ENCODE results near the gene TIFAB. TPM values are rescaled to one million over a fixed set of nuclear protein-coding genes. Genes with fewer than 3 reads are reported as not detected.

Gene TIFAB
- total and polyA plus RNA-seq, 3 donors from 2014 or later: 0.06 to 1.1 (median 0.16) TPM

DNA sequence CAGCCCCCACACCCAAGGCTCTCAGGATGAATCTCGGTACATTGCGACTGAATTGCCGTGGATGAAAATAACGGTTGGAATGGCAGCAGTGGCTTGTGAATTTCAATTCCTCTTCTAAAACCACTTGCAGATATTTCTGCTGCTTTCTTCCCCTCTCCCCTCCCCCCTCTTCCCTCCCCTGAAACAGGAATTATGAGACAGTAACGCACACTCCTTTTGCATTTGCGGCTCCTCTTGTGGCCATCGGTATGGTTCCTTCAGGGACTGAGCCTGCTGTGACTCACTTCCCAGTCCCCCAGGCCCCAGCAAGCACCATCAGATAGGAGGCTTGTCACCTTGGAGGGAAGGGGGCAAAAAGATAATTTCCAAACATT lies 14.7 kb downstream of the TIFAB start:
- intact Hi-C loops (cut with DNase I; ENCODE audit: low total_unique reads): no loop called here
- 80 to 83% methylated on average over 7 of the region's 7 CpGs for WGBS, 2 donors
- no peaks in the 10 kb centered on the region for H3K27me3 ChIP-seq
- no peaks in the 10 kb centered on the region for H3K36me3 ChIP-seq (ENCODE audit: low read depth, missing control alignments)
- H3K4me3 ChIP-seq: no peak overlapping the region
- no peak for DNase-seq
- H3K9me3 ChIP-seq: no peaks in the 10 kb centered on the region
- no peak for TF ChIP-seq POLR2A (IDR thresholded peaks at IDR 0.05)
- TF ChIP-seq, protein P1, sequence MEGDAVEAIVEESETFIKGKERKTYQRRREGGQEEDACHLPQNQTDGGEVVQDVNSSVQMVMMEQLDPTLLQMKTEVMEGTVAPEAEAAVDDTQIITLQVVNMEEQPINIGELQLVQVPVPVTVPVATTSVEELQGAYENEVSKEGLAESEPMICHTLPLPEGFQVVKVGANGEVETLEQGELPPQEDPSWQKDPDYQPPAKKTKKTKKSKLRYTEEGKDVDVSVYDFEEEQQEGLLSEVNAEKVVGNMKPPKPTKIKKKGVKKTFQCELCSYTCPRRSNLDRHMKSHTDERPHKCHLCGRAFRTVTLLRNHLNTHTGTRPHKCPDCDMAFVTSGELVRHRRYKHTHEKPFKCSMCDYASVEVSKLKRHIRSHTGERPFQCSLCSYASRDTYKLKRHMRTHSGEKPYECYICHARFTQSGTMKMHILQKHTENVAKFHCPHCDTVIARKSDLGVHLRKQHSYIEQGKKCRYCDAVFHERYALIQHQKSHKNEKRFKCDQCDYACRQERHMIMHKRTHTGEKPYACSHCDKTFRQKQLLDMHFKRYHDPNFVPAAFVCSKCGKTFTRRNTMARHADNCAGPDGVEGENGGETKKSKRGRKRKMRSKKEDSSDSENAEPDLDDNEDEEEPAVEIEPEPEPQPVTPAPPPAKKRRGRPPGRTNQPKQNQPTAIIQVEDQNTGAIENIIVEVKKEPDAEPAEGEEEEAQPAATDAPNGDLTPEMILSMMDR (IDR thresholded peaks at IDR 0.05): no peak
- peak overlapping the region in 1 of 2 donors; percentile 19 for H3K27ac ChIP-seq
- peaks cover 26% of the 10 kb centered on the region for H3K4me1 ChIP-seq

DNA sequence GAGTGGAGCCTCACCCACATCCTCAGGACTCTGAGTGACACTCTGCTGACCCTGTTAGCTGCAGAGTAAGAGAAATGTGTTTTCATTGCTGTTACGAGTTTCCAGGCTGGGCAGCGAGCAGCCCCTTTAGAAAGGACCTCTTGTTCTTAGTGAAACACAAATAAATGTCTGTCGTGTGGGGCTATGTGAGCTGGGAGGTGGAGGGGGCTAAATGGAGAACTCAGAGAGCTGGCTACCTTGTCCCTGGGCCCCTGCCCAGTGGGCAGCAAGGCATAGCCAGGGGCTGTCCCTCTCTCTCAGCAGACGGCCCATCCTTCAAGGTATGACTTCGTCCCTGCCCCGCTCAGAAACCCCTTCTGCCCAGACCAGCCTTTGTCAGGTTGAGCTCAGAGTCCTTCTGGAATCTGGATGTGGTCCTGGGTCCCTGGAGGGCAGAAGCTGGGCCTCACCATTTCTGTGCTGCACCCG lies 15.2 kb downstream of the TIFAB start:
- no peak for TF ChIP-seq POLR2A (IDR thresholded peaks at IDR 0.05)
- TF ChIP-seq, protein P1 (IDR thresholded peaks at IDR 0.05): no peak
- Histone ChIP-seq H3K9me3 (no peaks in the 10 kb centered on the region), H3K36me3 (ENCODE audit: low read depth, missing control alignments) (no peaks in the 10 kb centered on the region), H3K4me1 (peaks cover 26% of the 10 kb centered on the region), H3K4me3 (no peak overlapping the region), H3K27ac (no peak overlapping the region), H3K27me3 (no peaks in the 10 kb centered on the region)
- intact Hi-C loops (cut with DNase I; ENCODE audit: low total_unique reads): no loop called here
- 65 to 66% methylated on average over 7 of the region's 7 CpGs for WGBS, 2 donors
- DNase-seq: no peak

DNA sequence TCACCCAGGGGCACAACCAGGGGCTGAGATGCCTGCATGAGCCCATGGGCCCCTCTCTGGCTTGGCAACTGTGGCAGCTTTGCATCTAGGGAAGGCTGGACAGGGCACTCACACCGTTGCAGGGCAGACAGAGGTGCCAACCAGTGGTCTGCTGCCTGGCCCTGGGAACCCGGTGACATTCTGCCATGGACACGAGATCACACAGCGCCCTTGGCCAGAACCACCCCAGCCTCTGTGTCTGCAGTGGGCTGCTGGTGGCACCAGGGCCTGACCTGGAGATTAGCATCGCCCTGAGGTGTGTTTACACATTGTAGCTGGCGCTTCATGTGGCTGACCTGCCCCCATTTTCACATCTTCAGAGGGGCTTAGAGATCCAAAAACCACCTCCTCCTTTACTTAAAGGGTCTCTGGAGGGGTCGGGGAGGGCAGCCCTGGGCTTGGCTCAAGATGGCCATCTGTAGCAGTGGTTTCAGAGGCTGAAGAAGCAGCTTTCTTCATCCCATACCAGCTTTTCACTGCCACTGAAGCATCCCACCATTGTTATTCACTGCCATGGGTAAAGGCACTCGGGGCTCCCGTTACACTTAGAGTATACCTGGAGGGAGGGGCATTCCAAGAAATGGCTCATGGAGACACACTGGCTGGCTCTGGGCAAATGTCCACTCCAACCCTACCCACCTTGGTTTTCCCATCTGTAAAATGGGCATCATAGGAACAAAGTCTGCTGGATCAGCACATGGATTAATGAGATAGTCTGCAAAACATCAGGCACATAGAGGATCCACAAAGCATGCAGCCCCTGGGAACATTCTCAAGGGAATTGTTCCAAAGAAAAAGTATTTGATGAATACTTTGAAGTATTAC lies 16.5 kb downstream of the TIFAB start:
- intact Hi-C loops (cut with DNase I; ENCODE audit: low total_unique reads): no loop called here
- no peak for TF ChIP-seq POLR2A (IDR thresholded peaks at IDR 0.05)
- TF ChIP-seq, protein P1 (IDR thresholded peaks at IDR 0.05): no peak
- no peaks in the 10 kb centered on the region for H3K27me3 ChIP-seq
- DNase-seq: no peak
- no peaks in the 10 kb centered on the region for H3K36me3 ChIP-seq (ENCODE audit: low read depth, missing control alignments)
- H3K4me3 ChIP-seq: no peak overlapping the region
- WGBS, 2 donors: 77 to 91% methylated on average over 4 to 8 of the region's 9 CpGs
- no peaks in the 10 kb centered on the region for H3K9me3 ChIP-seq
- H3K27ac ChIP-seq: no peak overlapping the region
- H3K4me1 ChIP-seq: peaks cover 26% of the 10 kb centered on the region

DNA sequence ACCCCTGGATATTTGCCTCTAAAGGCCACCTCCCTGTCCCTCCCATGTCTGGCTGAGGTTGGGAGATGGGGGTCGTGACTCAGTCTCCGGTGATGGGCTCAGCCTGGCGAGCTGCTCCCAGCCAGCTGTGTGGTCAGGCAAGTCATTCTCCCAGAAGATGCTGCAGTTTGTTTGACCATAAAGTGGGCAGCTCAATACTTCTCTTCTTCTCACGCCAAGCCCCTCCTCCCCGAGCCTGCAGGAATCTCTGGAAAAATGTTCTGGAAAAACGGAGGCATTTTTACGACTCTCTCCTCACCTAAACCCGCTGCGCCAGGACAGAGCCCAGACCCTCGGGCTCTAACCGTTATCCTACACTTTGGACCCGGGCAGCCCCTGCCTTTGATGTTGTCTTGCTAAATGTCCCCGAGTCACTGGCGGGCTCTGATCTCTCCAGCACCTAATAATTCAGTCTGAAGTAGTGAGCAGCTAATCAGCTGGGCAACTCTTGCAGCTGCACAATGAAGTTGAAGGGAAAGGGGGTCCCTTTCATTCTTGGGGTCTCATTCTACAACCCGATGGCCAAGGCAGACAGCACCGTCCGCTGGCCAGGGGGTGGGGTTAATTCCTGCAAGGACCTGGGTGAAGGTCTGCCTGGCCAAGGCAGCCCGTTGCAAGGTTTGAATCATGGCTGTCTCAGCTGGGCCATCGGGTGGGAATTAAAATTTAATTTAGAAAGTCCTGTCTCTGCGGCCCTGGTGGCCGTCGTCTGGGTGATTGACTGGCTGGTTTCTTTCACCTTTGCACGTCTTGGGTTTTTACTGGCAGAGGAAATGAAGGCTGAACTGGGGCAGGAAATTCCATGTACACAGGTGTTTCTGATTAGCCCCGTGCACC lies 17.3 kb downstream of the TIFAB start:
- Histone ChIP-seq H3K27ac (no peak overlapping the region), H3K4me3 (no peak overlapping the region), H3K9me3 (no peaks in the 10 kb centered on the region), H3K36me3 (ENCODE audit: low read depth, missing control alignments) (no peaks in the 10 kb centered on the region), H3K27me3 (no peaks in the 10 kb centered on the region), H3K4me1 (peaks cover 26% of the 10 kb centered on the region)
- TF ChIP-seq POLR2A (IDR thresholded peaks at IDR 0.05): no peak
- TF ChIP-seq, protein P1 (IDR thresholded peaks at IDR 0.05): no peak
- intact Hi-C loops (cut with DNase I; ENCODE audit: low total_unique reads): no loop called here
- no peak for DNase-seq
- WGBS, 2 donors: 78% methylated on average over 21 to 24 of the region's 24 CpGs
